ENCODE data around the gene TMEM150B.

TMEM150B gene

GRCh38 chr19:55325172-55325571 is at the start of gene TMEM150B:
Gene TMEM150B, minus strand, starts transcription at chr19:55325341. Its CDS starts 4,305 bp downstream, at chr19:55321036.
- DNase-seq, result no peak

GRCh38 chr19:55373993-55374757 is 49.0 kb upstream of the TMEM150B start:
- DNase-seq, result no peak

- no peak for DNase-seq
Measured at GRCh38 chr19:55373306-55373992, 48.3 kb upstream of the TMEM150B start.

- no peak for DNase-seq
Measured at GRCh38 chr19:55372316-55373081, 47.4 kb upstream of the TMEM150B start.

GRCh38 chr19:55370305-55370988 is 45.3 kb upstream of the TMEM150B start, which contains the start of gene IL11:
Gene IL11, minus strand, starts transcription at chr19:55370463. Its CDS starts 153 bp downstream, at chr19:55370310.
- no peak for DNase-seq

GRCh38 chr19:55369653-55370304 is 44.6 kb upstream of the TMEM150B start:
- DNase-seq, result no peak

GRCh38 chr19:55368701-55369563 is 43.8 kb upstream of the TMEM150B start:
- DNase-seq, result no peak

GRCh38 chr19:55368106-55368505 is 43.0 kb upstream of the TMEM150B start:
- DNase-seq, result no peak

- DNase-seq, result no peak
Measured at GRCh38 chr19:55366790-55367189, 41.6 kb upstream of the TMEM150B start.

GRCh38 chr19:55365964-55366363 is 40.8 kb upstream of the TMEM150B start:
- DNase-seq, result no peak

- DNase-seq, result no peak
Measured at GRCh38 chr19:55365245-55365644, 40.1 kb upstream of the TMEM150B start.

GRCh38 chr19:55362990-55363716 is 38.0 kb upstream of the TMEM150B start, which contains the start of gene GARIN5B:
Gene GARIN5B, minus strand, starts transcription at chr19:55363260. Its CDS starts 194 bp downstream, at chr19:55363066.
- no peak for DNase-seq

- no peak for DNase-seq
Measured at GRCh38 chr19:55362174-55362989, 37.2 kb upstream of the TMEM150B start.

GRCh38 chr19:55360902-55361301 is 35.8 kb upstream of the TMEM150B start:
- DNase-seq, result no peak

GRCh38 chr19:55358943-55359908 is 34.1 kb upstream of the TMEM150B start:
- no peak for DNase-seq

- DNase-seq, result no peak
Measured at GRCh38 chr19:55358493-55358892, 33.4 kb upstream of the TMEM150B start.

GRCh38 chr19:55355213-55355821 is 30.2 kb upstream of the TMEM150B start:
- DNase-seq, result no peak

Measured in C1 segment of cervical spinal cord (tissue), 14 donors.